T1000 (cell line): ENCODE results near the gene ZAR1.

Source experiments
- DNase-seq: peaks from one replicate; lab custom pipeline; 2025; ENCODE audit warnings: mixed read lengths; lab: John Stamatoyannopoulos, UW

Gene ZAR1

GRCh38 chr4:48490680-48491513 lies 845 bp downstream of the ZAR1 start:
- DNase-seq = no peak

- DNase-seq = no peak
Measured at GRCh38 chr4:48491514-48492176, 1.6 kb downstream of the ZAR1 start.

- DNase-seq = no peak
Measured at GRCh38 chr4:48493452-48494100, 3.5 kb downstream of the ZAR1 start.

GRCh38 chr4:48495941-48496340 lies 5.9 kb downstream of the ZAR1 start:
- no peak for DNase-seq

- DNase-seq = no peak
Measured at GRCh38 chr4:48498895-48499294, 8.8 kb downstream of the ZAR1 start.

- DNase-seq = no peak
Measured at GRCh38 chr4:48499551-48500066, 9.6 kb downstream of the ZAR1 start.

GRCh38 chr4:48503233-48504025 lies 13.4 kb downstream of the ZAR1 start:
- DNase-seq = no peak

- DNase-seq = no peak
Measured at GRCh38 chr4:48504026-48504330, 13.9 kb downstream of the ZAR1 start.

GRCh38 chr4:48504352-48504751 lies 14.3 kb downstream of the ZAR1 start:
- DNase-seq = no peak

- DNase-seq = no peak
Measured at GRCh38 chr4:48506716-48507115, 16.7 kb downstream of the ZAR1 start.

- DNase-seq = no peak
Measured at GRCh38 chr4:48509543-48509942, 19.5 kb downstream of the ZAR1 start.

GRCh38 chr4:48518143-48518542 lies 28.1 kb downstream of the ZAR1 start:
- DNase-seq = no peak

GRCh38 chr4:48526406-48526805 lies 36.4 kb downstream of the ZAR1 start:
- DNase-seq = no peak

- no peak for DNase-seq
Measured at GRCh38 chr4:48538358-48538757, 48.3 kb downstream of the ZAR1 start.

- DNase-seq = no peak
Measured at GRCh38 chr4:48539597-48539996, 49.5 kb downstream of the ZAR1 start.

- DNase-seq = no peak
Measured at GRCh38 chr4:48542888-48543287, 52.8 kb downstream of the ZAR1 start.

GRCh38 chr4:48543796-48544195 lies 53.7 kb downstream of the ZAR1 start:
- no peak for DNase-seq
